ENCODE results near the gene PHTF2.

The PHTF2 gene

DNA sequence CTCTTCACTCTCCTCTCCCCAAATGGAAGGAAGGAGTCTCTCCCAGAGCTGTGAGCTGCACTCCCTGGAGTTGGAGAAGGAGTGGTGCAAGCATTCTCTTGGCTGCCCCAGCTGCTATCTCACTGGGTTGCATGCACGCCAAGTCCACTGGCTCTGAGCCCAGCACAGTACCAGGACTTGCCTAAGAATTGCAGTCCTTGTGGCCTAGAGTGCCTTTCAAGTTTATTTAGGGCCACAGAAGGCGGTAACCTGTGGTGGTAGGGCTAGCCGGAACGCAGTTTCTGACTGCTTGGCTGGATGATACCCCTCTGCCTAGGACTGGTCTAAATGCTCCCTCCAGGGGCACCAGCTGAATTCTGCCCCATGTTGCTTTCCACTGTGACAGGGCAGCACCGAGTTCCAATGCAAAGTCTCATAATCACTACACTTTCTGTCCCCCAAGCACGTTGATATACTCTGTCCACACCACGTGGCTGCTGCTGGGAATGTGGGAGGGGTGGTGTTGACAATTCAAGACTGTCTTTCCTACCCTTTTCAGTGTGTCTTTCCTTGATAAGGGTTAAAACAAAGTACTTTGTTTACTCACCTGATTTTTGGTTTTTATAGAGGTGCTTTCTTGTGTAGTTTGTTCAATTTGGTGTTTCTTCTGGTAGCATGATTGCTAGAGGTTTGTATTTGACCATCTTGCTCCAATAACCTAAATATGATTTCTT is 57.0 kb downstream of the PHTF2 start:
- no peak for TF ChIP-seq NFIC (IDR thresholded peaks at IDR 0.05)
- no peak for TF ChIP-seq TEAD4 (IDR thresholded peaks at IDR 0.05)

DNA sequence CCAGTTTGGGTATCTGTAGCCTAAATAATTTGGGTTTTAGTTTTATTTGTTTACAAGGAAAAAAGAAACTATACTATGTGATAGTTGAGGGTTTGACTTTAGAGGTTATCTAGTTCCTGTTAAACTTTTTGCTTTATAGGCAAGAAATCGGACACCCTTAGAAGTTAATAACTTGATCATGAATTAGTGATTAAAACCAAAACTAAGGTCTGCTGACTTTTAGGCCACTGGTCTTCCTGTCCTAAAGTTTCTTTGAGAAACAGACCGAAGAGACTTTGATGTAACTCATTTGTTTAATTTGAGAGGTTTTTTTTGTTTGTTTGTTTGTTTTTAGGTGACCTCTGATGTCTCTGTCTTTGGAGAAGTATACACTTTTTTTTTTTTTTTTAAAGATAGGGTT is 59.7 kb downstream of the PHTF2 start:
- TF ChIP-seq YY1 (IDR thresholded peaks at IDR 0.05; ENCODE audit: low read depth) (no peak), CREB1 (IDR thresholded peaks at IDR 0.05; ENCODE audit: low read depth) (no peak), RAD21 (IDR thresholded peaks at IDR 0.05; ENCODE audit: low read depth) (no peak), NFIC (IDR thresholded peaks at IDR 0.05) (no peak), TAF1 (IDR thresholded peaks at IDR 0.05; ENCODE audit: low read depth) (no peak), TCF12 (IDR thresholded peaks at IDR 0.05; ENCODE audit: low read depth) (no peak), EP300 (IDR thresholded peaks at IDR 0.05; ENCODE audit: borderline replicate concordance) (no peak), CEBPB (IDR thresholded peaks at IDR 0.05) (no peak), ZBTB7A (IDR thresholded peaks at IDR 0.05; ENCODE audit: low read depth) (no peak), TEAD4 (IDR thresholded peaks at IDR 0.05) (no peak), EGR1 (IDR thresholded peaks at IDR 0.05) (no peak), FOXM1 (IDR thresholded peaks at IDR 0.05; ENCODE audit: borderline replicate concordance, low read depth) (no peak)
- TF ChIP-seq, protein P1, sequence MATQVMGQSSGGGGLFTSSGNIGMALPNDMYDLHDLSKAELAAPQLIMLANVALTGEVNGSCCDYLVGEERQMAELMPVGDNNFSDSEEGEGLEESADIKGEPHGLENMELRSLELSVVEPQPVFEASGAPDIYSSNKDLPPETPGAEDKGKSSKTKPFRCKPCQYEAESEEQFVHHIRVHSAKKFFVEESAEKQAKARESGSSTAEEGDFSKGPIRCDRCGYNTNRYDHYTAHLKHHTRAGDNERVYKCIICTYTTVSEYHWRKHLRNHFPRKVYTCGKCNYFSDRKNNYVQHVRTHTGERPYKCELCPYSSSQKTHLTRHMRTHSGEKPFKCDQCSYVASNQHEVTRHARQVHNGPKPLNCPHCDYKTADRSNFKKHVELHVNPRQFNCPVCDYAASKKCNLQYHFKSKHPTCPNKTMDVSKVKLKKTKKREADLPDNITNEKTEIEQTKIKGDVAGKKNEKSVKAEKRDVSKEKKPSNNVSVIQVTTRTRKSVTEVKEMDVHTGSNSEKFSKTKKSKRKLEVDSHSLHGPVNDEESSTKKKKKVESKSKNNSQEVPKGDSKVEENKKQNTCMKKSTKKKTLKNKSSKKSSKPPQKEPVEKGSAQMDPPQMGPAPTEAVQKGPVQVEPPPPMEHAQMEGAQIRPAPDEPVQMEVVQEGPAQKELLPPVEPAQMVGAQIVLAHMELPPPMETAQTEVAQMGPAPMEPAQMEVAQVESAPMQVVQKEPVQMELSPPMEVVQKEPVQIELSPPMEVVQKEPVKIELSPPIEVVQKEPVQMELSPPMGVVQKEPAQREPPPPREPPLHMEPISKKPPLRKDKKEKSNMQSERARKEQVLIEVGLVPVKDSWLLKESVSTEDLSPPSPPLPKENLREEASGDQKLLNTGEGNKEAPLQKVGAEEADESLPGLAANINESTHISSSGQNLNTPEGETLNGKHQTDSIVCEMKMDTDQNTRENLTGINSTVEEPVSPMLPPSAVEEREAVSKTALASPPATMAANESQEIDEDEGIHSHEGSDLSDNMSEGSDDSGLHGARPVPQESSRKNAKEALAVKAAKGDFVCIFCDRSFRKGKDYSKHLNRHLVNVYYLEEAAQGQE (IDR thresholded peaks at IDR 0.05; ENCODE audit: low read depth): no peak
- TF ChIP-seq, protein P2, sequence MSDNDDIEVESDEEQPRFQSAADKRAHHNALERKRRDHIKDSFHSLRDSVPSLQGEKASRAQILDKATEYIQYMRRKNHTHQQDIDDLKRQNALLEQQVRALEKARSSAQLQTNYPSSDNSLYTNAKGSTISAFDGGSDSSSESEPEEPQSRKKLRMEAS (IDR thresholded peaks at IDR 0.05): no peak
- TF ChIP-seq, protein P3, sequence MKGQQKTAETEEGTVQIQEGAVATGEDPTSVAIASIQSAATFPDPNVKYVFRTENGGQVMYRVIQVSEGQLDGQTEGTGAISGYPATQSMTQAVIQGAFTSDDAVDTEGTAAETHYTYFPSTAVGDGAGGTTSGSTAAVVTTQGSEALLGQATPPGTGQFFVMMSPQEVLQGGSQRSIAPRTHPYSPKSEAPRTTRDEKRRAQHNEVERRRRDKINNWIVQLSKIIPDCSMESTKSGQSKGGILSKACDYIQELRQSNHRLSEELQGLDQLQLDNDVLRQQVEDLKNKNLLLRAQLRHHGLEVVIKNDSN (IDR thresholded peaks at IDR 0.05): no peak

DNA sequence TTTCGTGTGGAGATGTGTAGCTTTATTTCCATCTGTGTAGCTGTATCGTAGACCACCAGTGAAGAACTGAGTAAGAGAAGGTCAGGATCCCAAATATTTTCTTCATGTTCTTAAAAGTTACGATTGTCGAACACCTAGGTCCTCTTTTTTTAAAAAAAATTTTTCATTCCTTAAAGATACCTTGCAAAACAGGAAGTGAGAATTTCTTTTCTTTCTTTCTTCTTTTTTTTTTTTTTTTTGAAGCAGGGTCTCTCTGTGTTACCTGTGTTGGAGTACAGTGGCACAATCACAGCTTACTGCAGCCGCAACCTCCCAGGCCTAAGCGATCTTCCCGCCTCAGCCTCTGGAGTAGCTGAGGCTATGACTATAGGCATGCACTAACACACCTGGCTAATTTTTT is 60.8 kb downstream of the PHTF2 start:
- TF ChIP-seq CREB1 (IDR thresholded peaks at IDR 0.05; ENCODE audit: low read depth) (no peak), TCF12 (IDR thresholded peaks at IDR 0.05; ENCODE audit: low read depth) (no peak), EGR1 (IDR thresholded peaks at IDR 0.05) (no peak), CEBPB (IDR thresholded peaks at IDR 0.05) (no peak), ZBTB7A (IDR thresholded peaks at IDR 0.05; ENCODE audit: low read depth) (no peak), TAF1 (IDR thresholded peaks at IDR 0.05; ENCODE audit: low read depth) (no peak), TEAD4 (IDR thresholded peaks at IDR 0.05) (no peak), EP300 (IDR thresholded peaks at IDR 0.05; ENCODE audit: borderline replicate concordance) (no peak), YY1 (IDR thresholded peaks at IDR 0.05; ENCODE audit: low read depth) (no peak), NFIC (IDR thresholded peaks at IDR 0.05) (no peak), FOXM1 (IDR thresholded peaks at IDR 0.05; ENCODE audit: borderline replicate concordance, low read depth) (no peak)
- TF ChIP-seq, protein P2 (IDR thresholded peaks at IDR 0.05): no peak
- TF ChIP-seq, protein P1 (IDR thresholded peaks at IDR 0.05; ENCODE audit: low read depth): no peak
- TF ChIP-seq, protein P3 (IDR thresholded peaks at IDR 0.05): no peak

DNA sequence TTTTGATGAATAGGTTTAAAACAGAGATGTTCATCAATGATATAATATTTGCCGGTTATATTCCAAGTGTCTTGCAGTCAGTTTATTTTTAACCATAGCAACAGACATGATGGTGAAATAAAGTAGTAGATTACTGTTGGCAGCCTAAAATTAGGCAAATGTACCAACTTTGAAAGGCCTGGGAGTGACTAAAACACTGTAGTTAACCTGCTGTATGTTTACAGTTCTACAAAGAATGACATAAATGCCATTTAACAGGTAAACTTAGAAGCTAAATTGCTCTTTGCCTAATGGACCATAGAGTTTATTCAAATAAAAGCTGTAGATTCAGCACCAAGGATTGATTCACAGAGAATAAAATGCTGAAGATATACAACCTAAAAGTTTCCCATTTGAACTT is 64.1 kb downstream of the PHTF2 start:
- TF ChIP-seq, protein P2 (IDR thresholded peaks at IDR 0.05): no peak
- no peak for TF ChIP-seq FOXM1 (IDR thresholded peaks at IDR 0.05; ENCODE audit: borderline replicate concordance, low read depth)
- TF ChIP-seq, protein P1 (IDR thresholded peaks at IDR 0.05; ENCODE audit: low read depth): no peak
- TF ChIP-seq TAF1 (IDR thresholded peaks at IDR 0.05; ENCODE audit: low read depth): no peak
- no peak for TF ChIP-seq RAD21 (IDR thresholded peaks at IDR 0.05; ENCODE audit: low read depth)
- TF ChIP-seq YY1 (IDR thresholded peaks at IDR 0.05; ENCODE audit: low read depth): no peak
- TF ChIP-seq CEBPB (IDR thresholded peaks at IDR 0.05): no peak
